GM12878 (cell line): ENCODE data around the gene SIGMAR1.

ENCODE experiments used
- IKZF1 ChIP-seq: fragments of 450-650 bp; conservative IDR thresholded peaks from 2 replicates; pipeline ENCODE4 v1.6.1; 2017; ENCODE audit warnings: antibody characterized with exemption, mild to moderate bottlenecking
- MTA3 ChIP-seq: IDR thresholded peaks from 2 replicates; pipeline ENCODE4 v1.6.1; 2012; ENCODE audit warnings: low read length, inconsistent platforms, borderline replicate concordance
- TAF1 ChIP-seq: IDR thresholded peaks from 2 replicates; pipeline ENCODE4 v1.6.1; 2011; ENCODE audit warnings: mild to moderate bottlenecking, low read depth, low read length, borderline replicate concordance
- TARDBP ChIP-seq: IDR thresholded peaks from 2 replicates; pipeline ENCODE4 v1.6.1; 2016; ENCODE audit warnings: borderline replicate concordance
- TF ChIP-seq, protein P1 (sequence below), 3 experiments: IDR thresholded peaks in 2 of 3; conservative IDR thresholded peaks in 1 of 3; 2 replicates each; pipeline ENCODE4 v1.5.1; 2011; ENCODE audit warnings: low read depth in 3 of 3, low read length in 3 of 3, mild to moderate bottlenecking in 3 of 3, control low read depth in 2 of 3, moderate library complexity in 2 of 3, inconsistent platforms in 1 of 3, mixed read lengths in 1 of 3; ENCODE audit not compliant: control insufficient read depth in 2 of 3, insufficient read depth in 1 of 3; ENCODE audit errors: extremely low read depth in 1 of 3

DNA sequence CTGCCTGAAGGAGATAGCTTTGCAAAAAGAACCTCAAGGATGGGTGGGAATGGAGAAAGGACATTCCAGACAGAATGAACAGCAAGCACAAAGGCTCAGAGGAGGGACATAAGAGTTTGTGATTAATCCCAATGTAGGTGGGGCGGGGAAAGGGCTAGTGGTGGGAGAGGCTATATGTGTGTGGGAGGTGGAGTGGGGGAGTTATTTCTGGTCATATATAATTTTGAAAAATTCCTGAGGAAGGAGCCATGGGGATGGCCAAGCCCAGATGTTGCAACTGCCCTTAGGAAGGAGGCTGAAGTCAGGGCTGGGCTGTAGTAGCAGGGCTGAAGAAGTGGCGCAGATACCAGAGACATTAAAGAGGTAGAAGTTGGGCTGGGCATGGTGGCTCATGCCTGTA lies 38.3 kb upstream of the SIGMAR1 start:
- TF ChIP-seq, protein P1, sequence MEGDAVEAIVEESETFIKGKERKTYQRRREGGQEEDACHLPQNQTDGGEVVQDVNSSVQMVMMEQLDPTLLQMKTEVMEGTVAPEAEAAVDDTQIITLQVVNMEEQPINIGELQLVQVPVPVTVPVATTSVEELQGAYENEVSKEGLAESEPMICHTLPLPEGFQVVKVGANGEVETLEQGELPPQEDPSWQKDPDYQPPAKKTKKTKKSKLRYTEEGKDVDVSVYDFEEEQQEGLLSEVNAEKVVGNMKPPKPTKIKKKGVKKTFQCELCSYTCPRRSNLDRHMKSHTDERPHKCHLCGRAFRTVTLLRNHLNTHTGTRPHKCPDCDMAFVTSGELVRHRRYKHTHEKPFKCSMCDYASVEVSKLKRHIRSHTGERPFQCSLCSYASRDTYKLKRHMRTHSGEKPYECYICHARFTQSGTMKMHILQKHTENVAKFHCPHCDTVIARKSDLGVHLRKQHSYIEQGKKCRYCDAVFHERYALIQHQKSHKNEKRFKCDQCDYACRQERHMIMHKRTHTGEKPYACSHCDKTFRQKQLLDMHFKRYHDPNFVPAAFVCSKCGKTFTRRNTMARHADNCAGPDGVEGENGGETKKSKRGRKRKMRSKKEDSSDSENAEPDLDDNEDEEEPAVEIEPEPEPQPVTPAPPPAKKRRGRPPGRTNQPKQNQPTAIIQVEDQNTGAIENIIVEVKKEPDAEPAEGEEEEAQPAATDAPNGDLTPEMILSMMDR (IDR thresholded peaks at IDR 0.05 in 2 of 3, conservative IDR thresholded peaks at IDR 0.05 in 1 of 3; ENCODE audit: control insufficient read depth in 2 of 3, extremely low read depth in 1 of 3, insufficient read depth in 1 of 3, low read depth in 3 of 3, low read length in 3 of 3) = no peak
- no peak for TF ChIP-seq IKZF1
- no peak for TF ChIP-seq TARDBP
- no peak for TF ChIP-seq MTA3
- TF ChIP-seq TAF1 = no peak
